IPS DF 19.7 (cell line): ENCODE measurements around the gene STK32A.

Source experiments
- DNase-seq: peaks from one replicate; pipeline ENCODE4 v3.0.0-alpha.2; 2013; ENCODE audit warnings: low read depth, low spot score

STK32A gene

GRCh38 chr5:147418613-147419012 is 183.8 kb downstream of the STK32A start:
- no peak for DNase-seq

- no peak for DNase-seq
Observed at GRCh38 chr5:147426640-147427327, 192.0 kb downstream of the STK32A start.

- no peak for DNase-seq
Observed at GRCh38 chr5:147427521-147428401, 192.9 kb downstream of the STK32A start.

- DNase-seq: no peak
Observed at GRCh38 chr5:147430628-147431027, 195.8 kb downstream of the STK32A start.

- DNase-seq: no peak
Observed at GRCh38 chr5:147431586-147431985, 196.8 kb downstream of the STK32A start.

GRCh38 chr5:147432323-147432722 is 197.5 kb downstream of the STK32A start:
- no peak for DNase-seq

GRCh38 chr5:147434049-147434448 is 199.2 kb downstream of the STK32A start:
- no peak for DNase-seq

GRCh38 chr5:147436596-147436995 is 201.8 kb downstream of the STK32A start:
- DNase-seq: no peak

- no peak for DNase-seq
Observed at GRCh38 chr5:147437161-147437596, 202.4 kb downstream of the STK32A start.
